Smooth muscle cell (in vitro differentiated cells): ENCODE measurements around the gene RPEL1. TPM values are rescaled to one million over a fixed set of nuclear protein-coding genes. Genes with fewer than 3 reads are reported as not detected.

Source experiments
- DNase-seq: peaks from one replicate; lab custom pipeline; 2025; ENCODE audit not compliant: unreplicated experiment; lab: John Stamatoyannopoulos, UW
- H2AFZ ChIP-seq: fragments of 200-600 bp; sonication (generic); 2 replicates; pipeline ENCODE4 v1.6.0; 2016; ENCODE audit warnings: antibody characterized with exemption, low read depth, mild to moderate bottlenecking
- H3F3A ChIP-seq: fragments of 200-600 bp; sonication (generic); 2 replicates; pipeline ENCODE4 v1.6.0; 2017; ENCODE audit warnings: antibody characterized with exemption, low read depth
- H3K27ac ChIP-seq: fragments of 200-600 bp; sonication (generic); 2 replicates; pipeline ENCODE4 v1.5.1; 2016; ENCODE audit warnings: low read depth, mild to moderate bottlenecking
- H3K27me3 ChIP-seq: fragments of 200-600 bp; sonication (generic); 2 replicates; pipeline ENCODE4 v1.6.1; 2016; ENCODE audit warnings: low read depth, mild to moderate bottlenecking
- H3K36me3 ChIP-seq: fragments of 200-600 bp; sonication (generic); 2 replicates; pipeline ENCODE4 v1.5.1; 2016; ENCODE audit warnings: low read depth
- H3K4me1 ChIP-seq: fragments of 200-600 bp; sonication (generic); 2 replicates; pipeline ENCODE4 v1.5.1; 2016; ENCODE audit warnings: low read depth
- H3K4me2 ChIP-seq: fragments of 200-600 bp; sonication (generic); 2 replicates; pipeline ENCODE4 v1.6.0; 2016; ENCODE audit warnings: mild to moderate bottlenecking
- H3K4me3 ChIP-seq: fragments of 200-600 bp; sonication (generic); 2 replicates; pipeline ENCODE4 v1.5.1; 2016; ENCODE audit warnings: mild to moderate bottlenecking
- H3K79me2 ChIP-seq: fragments of 200-600 bp; sonication (generic); 2 replicates; pipeline ENCODE4 v1.6.0; 2016; ENCODE audit warnings: low read depth, mild to moderate bottlenecking
- H3K9ac ChIP-seq: fragments of 200-600 bp; sonication (generic); 2 replicates; pipeline ENCODE4 v1.6.0; 2016; ENCODE audit warnings: low read depth
- H3K9me3 ChIP-seq: fragments of 200-600 bp; sonication (generic); replicated peaks from 2 replicates; pipeline ENCODE4 v1.5.1; 2016; ENCODE audit warnings: low read depth
- H4K20me1 ChIP-seq: fragments of 200-600 bp; sonication (generic); 2 replicates; pipeline ENCODE4 v1.6.0; 2016; ENCODE audit warnings: low read depth
- CTCF ChIP-seq: fragments of 200-600 bp; sonication (generic); IDR thresholded peaks from 2 replicates; pipeline ENCODE4 v1.5.1; 2017; ENCODE audit warnings: borderline replicate concordance, mild to moderate bottlenecking, antibody characterized with exemption; ENCODE audit not compliant: insufficient read depth, poor library complexity, severe bottlenecking
- WGBS: methylation state at CpG from one replicate; pipeline ENCODE4 v1.1.7; 2016; ENCODE audit warnings: low lambda C conversion rate; 5-methylcytosine and 5-hydroxymethylcytosine counted together
- polyA plus RNA-seq: library from polyadenylated mRNA; unstranded; fragments of >200 nt; fragmentation: Nextera tagmentation; extraction: Ambion mirVana; gene quantifications from 2 replicates; pipeline ENCODE4 v1.2.1, GENCODE V29; 2016
- total RNA-seq: library from RNA; depleted of rRNA; stranded (reverse); fragments of >200 nt; gene quantifications from 2 replicates; pipeline ENCODE4 v1.2.3, GENCODE V29; 2014

Gene RPEL1
- total and polyA plus RNA-seq, 2 experiments from 2014 or later = not detected

GRCh38 chr10:103241262-103242011 lies 4.2 kb upstream of the RPEL1 start:
- H3K27me3 ChIP-seq = no peaks in the 10 kb centered on the region
- peak; percentile 8 for DNase-seq
- no peak for TF ChIP-seq CTCF
- 33% methylated on average over 7 of the region's 7 CpGs for WGBS
- peak overlapping the region; percentile 25 for H3K9ac ChIP-seq
- H3K9me3 ChIP-seq = no peaks in the 10 kb centered on the region
- H4K20me1 ChIP-seq = no peaks in the 10 kb centered on the region
- H3K4me3 ChIP-seq = no peak overlapping the region
- peak overlapping the region; percentile 44 for H2AFZ ChIP-seq
- no peaks in the 10 kb centered on the region for H3K36me3 ChIP-seq
- peaks cover 6% of the 10 kb centered on the region for H3F3A ChIP-seq
- peak overlapping the region; percentile 75 for H3K27ac ChIP-seq
- H3K4me1 ChIP-seq = peaks cover 4% of the 10 kb centered on the region
- H3K4me2 ChIP-seq = peak overlapping the region; percentile 53
- no peaks in the 10 kb centered on the region for H3K79me2 ChIP-seq

GRCh38 chr10:103244666-103245271 lies 918 bp upstream of the RPEL1 start:
- Histone ChIP-seq H3K27ac (no peak overlapping the region), H3K4me2 (no peak overlapping the region), H3K9me3 (no peaks in the 10 kb centered on the region), H3K36me3 (no peaks in the 10 kb centered on the region), H3K4me1 (peaks cover 4% of the 10 kb centered on the region), H3K27me3 (no peaks in the 10 kb centered on the region), H3K4me3 (no peak overlapping the region), H2AFZ (no peak overlapping the region), H4K20me1 (no peaks in the 10 kb centered on the region), H3K9ac (no peak overlapping the region), H3K79me2 (no peaks in the 10 kb centered on the region), H3F3A (peaks cover 6% of the 10 kb centered on the region)
- TF ChIP-seq CTCF = peak; percentile 78
- 40% methylated on average over 9 of the region's 9 CpGs for WGBS
- DNase-seq = peak; percentile 13

GRCh38 chr10:103246324-103246723 lies 637 bp downstream of the RPEL1 start:
- no peaks in the 10 kb centered on the region for H4K20me1 ChIP-seq
- no peak overlapping the region for H2AFZ ChIP-seq
- H3K9me3 ChIP-seq = no peaks in the 10 kb centered on the region
- no peak for DNase-seq
- no peaks in the 10 kb centered on the region for H3K36me3 ChIP-seq
- no peak for TF ChIP-seq CTCF
- H3K27ac ChIP-seq = no peak overlapping the region
- peaks cover 4% of the 10 kb centered on the region for H3K4me1 ChIP-seq
- no peaks in the 10 kb centered on the region for H3K79me2 ChIP-seq
- H3K9ac ChIP-seq = no peak overlapping the region
- H3F3A ChIP-seq = peaks cover 6% of the 10 kb centered on the region
- no peak overlapping the region for H3K4me3 ChIP-seq
- H3K27me3 ChIP-seq = no peaks in the 10 kb centered on the region
- 88% methylated on average over 4 of the region's 4 CpGs for WGBS
- H3K4me2 ChIP-seq = no peak overlapping the region
